Peyer's patch (tissue), 4 donors: Measurements from ENCODE around the gene ACY1. TPM values are rescaled to one million over a fixed set of nuclear protein-coding genes. Genes with fewer than 3 reads are reported as not detected.

Experiments used
- DNase-seq, 3 donors: peaks; one replicate each; pipeline ENCODE4 v3.0.0-alpha.2; 2017 to 2019
- H3K27ac ChIP-seq, 4 donors: fragments of 200-600 bp; sonication (generic); one replicate each; pipeline ENCODE4 v1.5.1; 2016 to 2019
- H3K27me3 ChIP-seq, 2 donors: fragments of 200-600 bp; sonication (generic); one replicate each; pipeline ENCODE4 v1.5.1; 2019
- H3K36me3 ChIP-seq, 3 donors: fragments of 200-600 bp; sonication (generic); one replicate each; pipeline ENCODE4 v1.5.1; 2016 to 2019
- H3K4me1 ChIP-seq, 4 donors: fragments of 200-600 bp; sonication (generic); one replicate each; pipeline ENCODE4 v1.5.1; 2016 to 2019
- H3K4me3 ChIP-seq, 4 donors: fragments of 200-600 bp; sonication (generic); 1 replicate in 3 of 4; 2 replicates in 1 of 4; pipeline ENCODE4 v1.5.1; 2016 to 2019; ENCODE audit warnings: mild to moderate bottlenecking in 1 of 4
- H3K9me3 ChIP-seq, 4 donors: fragments of 200-600 bp; sonication (generic); one replicate each; pipeline ENCODE4 v1.5.1; 2016 to 2019; ENCODE audit warnings: mild to moderate bottlenecking in 1 of 4
- CTCF ChIP-seq, 6 experiments: fragments of 450-650 bp in 4 of 6; fragments of 200-600 bp in 2 of 6; sonication (generic) in 1 of 6; IDR thresholded peaks; one replicate each; pipeline ENCODE4 v1.5.1; 2017 to 2019; ENCODE audit warnings: antibody characterized with exemption in 6 of 6, mild to moderate bottlenecking in 3 of 6, moderate library complexity in 1 of 6
- POLR2A ChIP-seq, 2 donors: fragments of 450-650 bp; IDR thresholded peaks; one replicate each; pipeline ENCODE4 v1.5.1; 2017; ENCODE audit warnings: antibody characterized with exemption in 2 of 2, mild to moderate bottlenecking in 2 of 2, moderate library complexity in 2 of 2
- small RNA-seq, 2 donors: library from RNA; depleted of rRNA; stranded (forward); fragments of <200 nt; gene quantifications; one replicate each; pipeline ENCODE3, GENCODE V24; 2016
- total RNA-seq, 4 donors: library from RNA; depleted of rRNA; stranded (reverse); fragments of >200 nt; gene quantifications; one replicate each; pipeline ENCODE4 v1.1.0, GENCODE V29; 2016

Gene ACY1
- total RNA-seq, 4 donors from 2014 or later: 95.7 to 977 (median 609) TPM

- Histone ChIP-seq H3K27ac (no peak overlapping the region), H3K36me3 (no peaks in the 10 kb centered on the region), H3K4me3 (no peak overlapping the region), H3K4me1 (no peaks in the 10 kb centered on the region), H3K9me3 (no peaks in the 10 kb centered on the region), H3K27me3 (no peaks in the 10 kb centered on the region)
- no peak for DNase-seq
- TF ChIP-seq POLR2A (IDR thresholded peaks at IDR 0.05): no peak
- TF ChIP-seq CTCF (IDR thresholded peaks at IDR 0.05): no peak
Measured at GRCh38 chr3:52036222-52036694, 52.9 kb downstream of the ACY1 start.

GRCh38 chr3:52036829-52037228, 53.5 kb downstream of the ACY1 start:
- Histone ChIP-seq H3K27me3 (no peaks in the 10 kb centered on the region), H3K4me1 (no peaks in the 10 kb centered on the region), H3K4me3 (no peak overlapping the region), H3K27ac (no peak overlapping the region), H3K9me3 (no peaks in the 10 kb centered on the region), H3K36me3 (no peaks in the 10 kb centered on the region)
- no peak for DNase-seq
- no peak for TF ChIP-seq POLR2A (IDR thresholded peaks at IDR 0.05)
- TF ChIP-seq CTCF (IDR thresholded peaks at IDR 0.05): no peak

- no peak overlapping the region for H3K4me3 ChIP-seq
- H3K36me3 ChIP-seq: no peaks in the 10 kb centered on the region
- no peaks in the 10 kb centered on the region for H3K9me3 ChIP-seq
- H3K27me3 ChIP-seq: no peaks in the 10 kb centered on the region
- TF ChIP-seq POLR2A (IDR thresholded peaks at IDR 0.05) (no peak), CTCF (IDR thresholded peaks at IDR 0.05) (no peak)
- H3K27ac ChIP-seq: no peak overlapping the region
- no peak for DNase-seq
- H3K4me1 ChIP-seq: no peaks in the 10 kb centered on the region
Measured at GRCh38 chr3:52037291-52037690, 54.0 kb downstream of the ACY1 start.

GRCh38 chr3:52038227-52038626, 54.9 kb downstream of the ACY1 start:
- H3K4me1 ChIP-seq: no peaks in the 10 kb centered on the region
- no peaks in the 10 kb centered on the region for H3K36me3 ChIP-seq
- no peak for DNase-seq
- no peak overlapping the region for H3K4me3 ChIP-seq
- H3K27me3 ChIP-seq: no peaks in the 10 kb centered on the region
- TF ChIP-seq POLR2A (IDR thresholded peaks at IDR 0.05): no peak
- TF ChIP-seq CTCF (IDR thresholded peaks at IDR 0.05): no peak
- H3K9me3 ChIP-seq: no peaks in the 10 kb centered on the region
- no peak overlapping the region for H3K27ac ChIP-seq

Small RNA genes within 50 kb of the gene (small RNA-seq; reads per million reads assigned to genes)
- 0 reads per million in 2 donors for gene AC115284.1

Other genes starting within 250 kb of the ACY1 start
- gene IQCF6, start 204.3 kb upstream of the ACY1 start, total RNA-seq: not detected
- gene IQCF2, start 121.9 kb upstream of the ACY1 start, total RNA-seq: not detected
- gene IQCF5, start 107.9 kb upstream of the ACY1 start, total RNA-seq: not detected
- gene IQCF1, start 80.2 kb upstream of the ACY1 start, total RNA-seq: not detected
- gene RRP9, start 41.6 kb upstream of the ACY1 start, total RNA-seq: 10 to 100 TPM in 1 of 4 donors, 1 to 10 TPM in 3; 4.7 to 17.3 (median 7.7) TPM
- 100 to 1,000 TPM; 100 to 157 (median 137) TPM for gene PARP3, start 41.2 kb upstream of the ACY1 start, total RNA-seq
- not detected for gene GPR62, start 28.2 kb upstream of the ACY1 start, total RNA-seq
- gene PCBP4, start 16.1 kb upstream of the ACY1 start, total RNA-seq: 10 to 100 TPM; 31.3 to 44.7 (median 37.7) TPM
- 100 to 1,000 TPM in 3 of 4 donors, 10 to 100 TPM in 1; 43.7 to 135 (median 127) TPM for gene ABHD14B, start 9.5 kb upstream of the ACY1 start, total RNA-seq
- 10 to 100 TPM in 2 of 4 donors, 1 to 10 TPM in 2; 3.9 to 11.6 (median 7.7) TPM for gene ABHD14A, start 8.5 kb upstream of the ACY1 start, total RNA-seq
- 100 to 1,000 TPM; 643 to 841 (median 711) TPM for gene RPL29, start 12.4 kb downstream of the ACY1 start, total RNA-seq
- gene DUSP7, start 73.0 kb downstream of the ACY1 start, total RNA-seq: 1 to 10 TPM; 3.3 to 7.1 (median 6.0) TPM
- 1 to 10 TPM; 3.4 to 9.3 (median 6.5) TPM for gene POC1A, start 170.9 kb downstream of the ACY1 start, total RNA-seq
- 10 to 100 TPM; 73.3 to 92.8 (median 89.8) TPM for gene ALAS1, start 214.6 kb downstream of the ACY1 start, total RNA-seq
- 1 to 10 TPM in 1 of 4 donors, under 1 TPM in 1, not detected in 2; 0.27 to 1.7 TPM for gene TLR9, start 242.1 kb downstream of the ACY1 start, total RNA-seq